GM12801 (cell line): ENCODE data around the gene ESPNL.

Experiments
- CTCF ChIP-seq: IDR thresholded peaks from one replicate; pipeline ENCODE4 v1.5.1; 2011; ENCODE audit warnings: control low read depth; ENCODE audit not compliant: insufficient read length; ENCODE audit errors: extremely low read depth

The ESPNL gene

GRCh38 chr2:238069021-238069709 is 31.0 kb upstream of the ESPNL start:
- TF ChIP-seq CTCF: no peak

- no peak for TF ChIP-seq CTCF
These were observed 30.3 kb upstream of the ESPNL start for GRCh38 chr2:238069877-238070276.

- TF ChIP-seq CTCF: no peak
These were observed 24.7 kb upstream of the ESPNL start for GRCh38 chr2:238075397-238075796.

GRCh38 chr2:238077292-238077691 is 22.8 kb upstream of the ESPNL start:
- no peak for TF ChIP-seq CTCF

- TF ChIP-seq CTCF: no peak
These were observed 20.2 kb upstream of the ESPNL start for GRCh38 chr2:238079874-238080327.

GRCh38 chr2:238080518-238080917 is 19.6 kb upstream of the ESPNL start:
- no peak for TF ChIP-seq CTCF

- no peak for TF ChIP-seq CTCF
These were observed 19.0 kb upstream of the ESPNL start for GRCh38 chr2:238081150-238081549.
